ENCODE results near the gene EPOP. TPM values are rescaled to one million over a fixed set of nuclear protein-coding genes. Genes with fewer than 3 reads are reported as not detected.

EPOP gene
- total and polyA plus RNA-seq, 2 of the 13 experiments (the other 11 are each of a cell fraction or from before 2014, with no cell fraction given), result 14.7 to 37.8 TPM

- TF ChIP-seq, protein P1, sequence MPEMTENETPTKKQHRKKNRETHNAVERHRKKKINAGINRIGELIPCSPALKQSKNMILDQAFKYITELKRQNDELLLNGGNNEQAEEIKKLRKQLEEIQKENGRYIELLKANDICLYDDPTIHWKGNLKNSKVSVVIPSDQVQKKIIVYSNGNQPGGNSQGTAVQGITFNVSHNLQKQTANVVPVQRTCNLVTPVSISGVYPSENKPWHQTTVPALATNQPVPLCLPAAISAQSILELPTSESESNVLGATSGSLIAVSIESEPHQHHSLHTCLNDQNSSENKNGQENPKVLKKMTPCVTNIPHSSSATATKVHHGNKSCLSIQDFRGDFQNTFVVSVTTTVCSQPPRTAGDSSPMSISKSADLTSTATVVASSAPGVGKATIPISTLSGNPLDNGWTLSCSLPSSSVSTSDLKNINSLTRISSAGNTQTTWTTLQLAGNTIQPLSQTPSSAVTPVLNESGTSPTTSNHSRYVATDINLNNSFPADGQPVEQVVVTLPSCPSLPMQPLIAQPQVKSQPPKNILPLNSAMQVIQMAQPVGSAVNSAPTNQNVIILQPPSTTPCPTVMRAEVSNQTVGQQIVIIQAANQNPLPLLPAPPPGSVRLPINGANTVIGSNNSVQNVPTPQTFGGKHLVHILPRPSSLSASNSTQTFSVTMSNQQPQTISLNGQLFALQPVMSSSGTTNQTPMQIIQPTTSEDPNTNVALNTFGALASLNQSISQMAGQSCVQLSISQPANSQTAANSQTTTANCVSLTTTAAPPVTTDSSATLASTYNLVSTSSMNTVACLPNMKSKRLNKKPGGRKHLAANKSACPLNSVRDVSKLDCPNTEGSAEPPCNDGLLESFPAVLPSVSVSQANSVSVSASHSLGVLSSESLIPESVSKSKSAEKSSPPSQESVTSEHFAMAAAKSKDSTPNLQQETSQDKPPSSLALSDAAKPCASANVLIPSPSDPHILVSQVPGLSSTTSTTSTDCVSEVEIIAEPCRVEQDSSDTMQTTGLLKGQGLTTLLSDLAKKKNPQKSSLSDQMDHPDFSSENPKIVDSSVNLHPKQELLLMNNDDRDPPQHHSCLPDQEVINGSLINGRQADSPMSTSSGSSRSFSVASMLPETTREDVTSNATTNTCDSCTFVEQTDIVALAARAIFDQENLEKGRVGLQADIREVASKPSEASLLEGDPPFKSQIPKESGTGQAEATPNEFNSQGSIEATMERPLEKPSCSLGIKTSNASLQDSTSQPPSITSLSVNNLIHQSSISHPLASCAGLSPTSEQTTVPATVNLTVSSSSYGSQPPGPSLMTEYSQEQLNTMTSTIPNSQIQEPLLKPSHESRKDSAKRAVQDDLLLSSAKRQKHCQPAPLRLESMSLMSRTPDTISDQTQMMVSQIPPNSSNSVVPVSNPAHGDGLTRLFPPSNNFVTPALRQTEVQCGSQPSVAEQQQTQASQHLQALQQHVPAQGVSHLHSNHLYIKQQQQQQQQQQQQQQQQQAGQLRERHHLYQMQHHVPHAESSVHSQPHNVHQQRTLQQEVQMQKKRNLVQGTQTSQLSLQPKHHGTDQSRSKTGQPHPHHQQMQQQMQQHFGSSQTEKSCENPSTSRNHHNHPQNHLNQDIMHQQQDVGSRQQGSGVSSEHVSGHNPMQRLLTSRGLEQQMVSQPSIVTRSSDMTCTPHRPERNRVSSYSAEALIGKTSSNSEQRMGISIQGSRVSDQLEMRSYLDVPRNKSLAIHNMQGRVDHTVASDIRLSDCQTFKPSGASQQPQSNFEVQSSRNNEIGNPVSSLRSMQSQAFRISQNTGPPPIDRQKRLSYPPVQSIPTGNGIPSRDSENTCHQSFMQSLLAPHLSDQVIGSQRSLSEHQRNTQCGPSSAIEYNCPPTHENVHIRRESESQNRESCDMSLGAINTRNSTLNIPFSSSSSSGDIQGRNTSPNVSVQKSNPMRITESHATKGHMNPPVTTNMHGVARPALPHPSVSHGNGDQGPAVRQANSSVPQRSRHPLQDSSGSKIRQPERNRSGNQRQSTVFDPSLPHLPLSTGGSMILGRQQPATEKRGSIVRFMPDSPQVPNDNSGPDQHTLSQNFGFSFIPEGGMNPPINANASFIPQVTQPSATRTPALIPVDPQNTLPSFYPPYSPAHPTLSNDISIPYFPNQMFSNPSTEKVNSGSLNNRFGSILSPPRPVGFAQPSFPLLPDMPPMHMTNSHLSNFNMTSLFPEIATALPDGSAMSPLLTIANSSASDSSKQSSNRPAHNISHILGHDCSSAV (CRISPR knock-in tag; IDR thresholded peaks at IDR 0.05; ENCODE audit: borderline replicate concordance), result no peak
- TF ChIP-seq ZNF746 (CRISPR knock-in tag; IDR thresholded peaks at IDR 0.05) (no peak), ZFP36 (IDR thresholded peaks at IDR 0.05; ENCODE audit: borderline replicate concordance, low read depth, low read length, partially characterized antibody) (peak; percentile 91), ZNF784 (CRISPR knock-in tag; IDR thresholded peaks at IDR 0.05; ENCODE audit: borderline replicate concordance) (no peak; the same call in 1 of the 2 replicates), PHF5A (CRISPR knock-in tag; IDR thresholded peaks at IDR 0.05; ENCODE audit: low read depth, unreplicated experiment) (peak; percentile 23), PITX1 (CRISPR knock-in tag; IDR thresholded peaks at IDR 0.05) (peak; percentile 51; the same call in 1 of the 2 replicates), SCMH1 (CRISPR knock-in tag; IDR thresholded peaks at IDR 0.05; ENCODE audit: borderline replicate concordance) (no peak), RFX5 (IDR thresholded peaks at IDR 0.05; ENCODE audit: low read depth, low read length) (no peak)
- TF ChIP-seq, protein P2, sequence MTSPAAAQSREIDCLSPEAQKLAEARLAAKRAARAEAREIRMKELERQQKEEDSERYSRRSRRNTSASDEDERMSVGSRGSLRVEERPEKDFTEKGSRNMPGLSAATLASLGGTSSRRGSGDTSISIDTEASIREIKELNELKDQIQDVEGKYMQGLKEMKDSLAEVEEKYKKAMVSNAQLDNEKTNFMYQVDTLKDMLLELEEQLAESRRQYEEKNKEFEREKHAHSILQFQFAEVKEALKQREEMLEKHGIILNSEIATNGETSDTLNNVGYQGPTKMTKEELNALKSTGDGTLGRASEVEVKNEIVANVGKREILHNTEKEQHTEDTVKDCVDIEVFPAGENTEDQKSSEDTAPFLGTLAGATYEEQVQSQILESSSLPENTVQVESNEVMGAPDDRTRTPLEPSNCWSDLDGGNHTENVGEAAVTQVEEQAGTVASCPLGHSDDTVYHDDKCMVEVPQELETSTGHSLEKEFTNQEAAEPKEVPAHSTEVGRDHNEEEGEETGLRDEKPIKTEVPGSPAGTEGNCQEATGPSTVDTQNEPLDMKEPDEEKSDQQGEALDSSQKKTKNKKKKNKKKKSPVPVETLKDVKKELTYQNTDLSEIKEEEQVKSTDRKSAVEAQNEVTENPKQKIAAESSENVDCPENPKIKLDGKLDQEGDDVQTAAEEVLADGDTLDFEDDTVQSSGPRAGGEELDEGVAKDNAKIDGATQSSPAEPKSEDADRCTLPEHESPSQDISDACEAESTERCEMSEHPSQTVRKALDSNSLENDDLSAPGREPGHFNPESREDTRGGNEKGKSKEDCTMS (CRISPR knock-in tag; conservative IDR thresholded peaks at IDR 0.05), result no peak
- TF ChIP-seq, protein P3, sequence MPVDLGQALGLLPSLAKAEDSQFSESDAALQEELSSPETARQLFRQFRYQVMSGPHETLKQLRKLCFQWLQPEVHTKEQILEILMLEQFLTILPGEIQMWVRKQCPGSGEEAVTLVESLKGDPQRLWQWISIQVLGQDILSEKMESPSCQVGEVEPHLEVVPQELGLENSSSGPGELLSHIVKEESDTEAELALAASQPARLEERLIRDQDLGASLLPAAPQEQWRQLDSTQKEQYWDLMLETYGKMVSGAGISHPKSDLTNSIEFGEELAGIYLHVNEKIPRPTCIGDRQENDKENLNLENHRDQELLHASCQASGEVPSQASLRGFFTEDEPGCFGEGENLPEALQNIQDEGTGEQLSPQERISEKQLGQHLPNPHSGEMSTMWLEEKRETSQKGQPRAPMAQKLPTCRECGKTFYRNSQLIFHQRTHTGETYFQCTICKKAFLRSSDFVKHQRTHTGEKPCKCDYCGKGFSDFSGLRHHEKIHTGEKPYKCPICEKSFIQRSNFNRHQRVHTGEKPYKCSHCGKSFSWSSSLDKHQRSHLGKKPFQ (CRISPR knock-in tag; IDR thresholded peaks at IDR 0.05; ENCODE audit: insufficient replicate concordance), result no peak
- TF ChIP-seq, protein P4, sequence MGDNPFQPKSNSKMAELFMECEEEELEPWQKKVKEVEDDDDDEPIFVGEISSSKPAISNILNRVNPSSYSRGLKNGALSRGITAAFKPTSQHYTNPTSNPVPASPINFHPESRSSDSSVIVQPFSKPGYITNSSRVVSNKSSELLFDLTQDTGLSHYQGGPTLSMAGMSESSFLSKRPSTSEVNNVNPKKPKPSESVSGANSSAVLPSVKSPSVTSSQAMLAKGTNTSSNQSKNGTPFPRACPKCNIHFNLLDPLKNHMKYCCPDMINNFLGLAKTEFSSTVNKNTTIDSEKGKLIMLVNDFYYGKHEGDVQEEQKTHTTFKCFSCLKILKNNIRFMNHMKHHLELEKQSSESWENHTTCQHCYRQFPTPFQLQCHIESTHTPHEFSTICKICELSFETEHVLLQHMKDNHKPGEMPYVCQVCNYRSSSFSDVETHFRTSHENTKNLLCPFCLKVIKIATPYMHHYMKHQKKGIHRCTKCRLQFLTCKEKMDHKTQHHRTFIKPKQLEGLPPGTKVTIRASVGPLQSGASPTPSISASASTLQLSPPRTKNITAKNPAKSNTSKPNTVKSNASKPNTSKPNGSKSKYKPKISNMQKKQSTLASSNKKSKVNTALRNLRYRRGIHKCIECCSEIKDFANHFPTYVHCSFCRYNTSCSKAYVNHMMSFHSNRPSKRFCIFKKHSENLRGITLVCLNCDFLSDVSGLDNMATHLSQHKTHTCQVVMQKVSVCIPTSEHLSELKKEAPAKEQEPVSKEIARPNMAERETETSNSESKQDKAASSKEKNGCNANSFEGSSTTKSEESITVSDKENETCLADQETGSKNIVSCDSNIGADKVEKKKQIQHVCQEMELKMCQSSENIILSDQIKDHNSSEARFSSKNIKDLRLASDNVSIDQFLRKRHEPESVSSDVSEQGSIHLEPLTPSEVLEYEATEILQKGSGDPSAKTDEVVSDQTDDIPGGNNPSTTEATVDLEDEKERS (CRISPR knock-in tag; IDR thresholded peaks at IDR 0.05), result no peak; the same call in 1 of the 2 replicates
Measured at GRCh38 chr17:38667099-38667786, 7.5 kb downstream of the EPOP start (continued).
